GM21528 (cell line): ENCODE results near the gene RHBDD3.

Experiments
- ATAC-seq: cut with Tn5 transposase; IDR thresholded peaks from one replicate; pipeline ENCODE4 v1.9.1; 2021; ENCODE audit warnings: mild to moderate bottlenecking, moderate library complexity; ENCODE audit not compliant: unreplicated experiment, low FRiP score

The RHBDD3 gene

GRCh38 chr22:29270475-29271271 lies 2.9 kb upstream of the RHBDD3 start:
- no peak for ATAC-seq

- ATAC-seq, result no peak
These were observed 2.1 kb upstream of the RHBDD3 start for GRCh38 chr22:29269731-29270474.

GRCh38 chr22:29269230-29269604 lies 1.4 kb upstream of the RHBDD3 start:
- ATAC-seq, result no peak

GRCh38 chr22:29268511-29269229 lies 889 bp upstream of the RHBDD3 start:
- ATAC-seq, result peak; percentile 24

DNA sequence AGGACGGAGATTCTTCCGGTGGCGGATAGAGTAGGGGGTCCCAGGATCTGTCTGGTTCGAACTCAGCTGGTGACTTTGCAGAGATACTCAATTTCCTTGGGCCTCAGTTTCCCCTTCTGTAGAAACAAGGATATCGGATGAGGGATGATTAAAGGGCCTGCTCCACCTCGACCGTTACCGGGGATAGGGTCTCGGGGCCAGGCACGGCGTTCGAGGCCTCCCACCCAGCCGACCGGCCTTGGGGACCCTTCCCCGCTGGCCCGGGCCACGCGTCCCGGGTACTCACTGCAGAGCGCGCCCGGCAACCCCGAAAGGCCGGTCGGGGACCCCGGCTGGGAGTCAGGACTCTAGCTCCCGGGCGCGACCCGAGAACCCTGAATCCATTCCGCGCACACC lies 321 bp downstream of the RHBDD3 start:
- peak; percentile 27 for ATAC-seq

- no peak for ATAC-seq
These were observed 968 bp downstream of the RHBDD3 start for GRCh38 chr22:29266564-29267461.

DNA sequence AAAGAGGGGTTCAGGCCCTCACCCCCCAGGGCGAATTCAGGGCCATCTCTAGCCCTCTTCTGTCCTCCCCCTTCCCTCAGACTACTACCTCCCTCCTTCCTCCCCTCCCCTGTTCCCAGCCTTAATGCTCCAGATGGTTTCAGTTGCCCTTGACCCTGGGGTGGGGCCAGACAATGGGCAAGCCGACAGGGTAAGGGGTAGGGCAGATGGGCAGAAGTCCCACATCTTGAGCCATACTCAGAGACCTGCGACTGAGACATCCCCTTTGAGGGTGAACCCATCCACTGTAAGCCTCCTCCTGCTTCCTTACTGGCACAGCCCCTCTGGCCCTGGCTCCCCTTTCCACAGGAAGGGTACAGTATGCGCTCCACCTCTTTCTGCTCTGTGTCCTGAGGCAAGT lies 1.9 kb downstream of the RHBDD3 start:
- ATAC-seq, result no peak

DNA sequence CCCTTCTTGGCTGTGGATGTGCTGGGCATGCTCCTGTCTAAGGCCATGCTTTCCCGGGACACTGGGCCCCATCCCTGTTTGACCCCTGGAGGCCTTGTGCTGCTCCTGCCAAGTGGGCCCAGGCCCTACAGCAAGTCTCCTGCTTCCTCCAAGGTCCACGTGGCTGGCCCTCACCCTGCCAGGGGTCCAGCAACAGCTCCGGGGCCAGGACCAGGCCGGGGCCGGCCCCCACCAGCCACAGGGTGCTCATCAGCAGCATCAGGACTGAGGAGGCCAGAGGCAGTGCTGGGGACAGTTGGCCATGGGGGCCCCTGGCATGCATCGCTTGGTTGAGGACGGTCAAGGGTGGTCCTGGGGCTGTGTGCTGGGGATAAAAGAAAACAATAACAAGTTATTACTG lies 2.5 kb downstream of the RHBDD3 start:
- no peak for ATAC-seq

DNA sequence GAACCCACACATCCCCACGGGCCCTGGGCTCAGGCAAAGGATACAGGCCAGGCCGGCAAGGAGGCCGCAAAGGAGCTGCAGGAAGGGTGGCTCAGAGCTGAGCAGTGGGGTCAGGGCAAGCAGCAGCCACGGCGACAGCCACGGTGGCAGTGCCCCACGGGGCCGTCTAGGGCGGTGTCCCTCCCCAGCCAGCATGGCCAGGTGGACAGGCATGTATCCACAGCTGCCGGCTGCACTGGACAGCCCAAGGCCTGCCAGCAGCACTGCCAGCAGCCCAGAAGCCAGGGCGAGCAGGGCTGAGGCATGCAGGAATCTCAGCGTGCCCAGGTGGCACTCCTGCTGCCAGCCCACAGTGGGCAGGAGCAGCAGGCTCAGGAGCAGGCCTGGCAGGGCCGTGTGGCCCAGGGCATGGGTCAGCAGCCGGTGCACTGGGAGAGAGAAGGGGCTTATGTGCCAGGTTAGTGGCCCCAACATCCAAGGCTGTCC lies 3.9 kb downstream of the RHBDD3 start:
- ATAC-seq, result no peak

- no peak for ATAC-seq
These were observed 7.0 kb downstream of the RHBDD3 start for GRCh38 chr22:29260601-29261315.

DNA sequence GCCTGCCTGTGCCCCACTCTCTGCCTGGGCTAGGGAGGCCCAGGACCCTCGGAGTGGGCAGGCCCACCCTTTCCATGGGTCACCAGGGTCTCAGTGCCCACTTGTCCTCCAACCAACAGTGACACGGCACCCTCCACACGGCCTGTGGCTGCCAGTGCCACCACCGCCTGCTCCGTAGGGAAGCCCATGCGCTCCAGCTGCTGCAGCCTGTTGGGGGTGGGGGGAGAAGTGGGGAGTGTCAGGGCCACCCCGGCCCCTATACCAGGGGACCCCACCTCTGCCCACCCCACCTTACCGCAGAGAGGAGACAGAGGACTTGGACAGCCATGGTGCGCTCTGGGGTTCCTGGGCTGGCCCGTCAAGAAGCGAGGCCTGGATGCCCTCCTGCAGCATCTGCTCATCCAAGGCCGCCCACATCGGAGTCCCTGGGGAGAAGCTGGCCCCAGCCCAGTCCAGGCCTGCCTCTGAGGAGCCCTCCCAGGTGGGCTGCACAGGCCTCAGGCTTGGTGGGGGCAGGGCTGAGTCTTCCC lies 7.7 kb downstream of the RHBDD3 start:
- no peak for ATAC-seq

DNA sequence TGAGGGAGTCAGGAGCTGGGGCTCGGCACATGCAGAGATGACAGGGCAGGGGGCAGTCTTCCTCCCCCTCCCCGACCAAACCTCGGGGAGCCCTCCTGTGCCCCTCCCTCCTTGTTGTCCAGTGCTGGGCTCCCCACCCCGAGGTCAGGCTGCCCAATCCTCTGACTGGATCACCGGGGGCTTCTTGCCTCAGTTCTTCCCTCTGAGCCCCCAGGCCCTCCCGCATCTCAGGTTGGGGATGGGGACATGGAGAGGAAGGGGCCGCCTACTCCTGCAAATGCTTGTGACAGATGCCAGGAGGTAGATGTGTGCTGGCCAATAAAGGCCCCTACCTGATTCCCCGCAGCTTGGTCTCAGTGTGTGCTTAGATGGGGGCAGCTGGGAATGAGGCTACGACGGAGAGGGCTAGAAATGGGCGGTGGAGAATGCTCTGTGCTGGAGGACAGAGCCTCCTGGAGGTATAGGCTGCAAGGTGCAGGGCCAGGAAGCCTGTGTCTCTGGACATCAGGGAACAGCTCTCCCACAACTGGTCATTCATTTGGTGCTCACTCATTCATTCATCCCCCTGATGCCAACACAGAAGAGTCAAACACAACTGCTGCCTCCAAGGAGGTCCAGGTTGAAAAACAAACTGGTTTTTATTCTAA lies 8.4 kb downstream of the RHBDD3 start:
- ATAC-seq, result no peak

DNA sequence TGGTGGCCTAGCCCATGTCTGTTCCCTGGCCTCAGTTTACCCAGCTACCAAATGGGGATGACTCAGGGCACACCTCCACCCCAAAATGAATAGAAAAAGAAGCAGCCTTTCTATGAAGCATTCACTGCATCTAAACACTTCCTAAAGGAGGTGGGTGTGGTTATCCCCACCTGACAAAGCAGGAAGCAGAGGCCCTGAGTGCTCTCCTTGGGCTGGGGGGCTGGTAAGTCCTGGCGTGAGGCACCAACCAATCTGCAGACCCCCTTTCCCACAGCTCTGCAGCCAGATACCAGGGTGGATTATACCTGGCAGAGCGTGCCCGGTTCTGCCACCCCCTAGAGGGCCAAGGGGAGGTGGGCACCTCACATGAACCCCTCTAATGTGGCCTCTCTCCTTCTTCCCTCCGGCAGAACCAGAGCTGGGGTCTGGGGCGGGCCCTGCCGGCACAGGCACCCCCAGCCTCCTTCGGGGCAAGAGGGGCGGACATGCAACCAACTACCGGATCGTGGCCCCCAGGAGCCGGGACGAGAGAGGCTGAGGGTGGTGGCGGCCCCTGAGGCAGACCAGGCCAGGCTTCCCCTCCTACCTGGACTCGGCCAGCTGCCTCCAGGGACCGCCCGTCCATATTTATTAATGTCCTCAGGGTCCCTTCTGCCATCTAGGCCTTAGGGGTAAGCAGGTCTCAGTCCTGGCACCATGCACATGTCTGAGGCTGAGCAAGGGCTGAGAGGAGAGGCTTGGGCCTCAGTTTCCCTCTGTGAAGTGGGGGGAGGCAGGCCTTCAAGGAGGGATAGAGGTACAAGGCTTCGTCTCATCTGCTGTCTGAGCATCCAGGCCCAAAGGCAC lies 9.2 kb downstream of the RHBDD3 start:
- ATAC-seq, result no peak

DNA sequence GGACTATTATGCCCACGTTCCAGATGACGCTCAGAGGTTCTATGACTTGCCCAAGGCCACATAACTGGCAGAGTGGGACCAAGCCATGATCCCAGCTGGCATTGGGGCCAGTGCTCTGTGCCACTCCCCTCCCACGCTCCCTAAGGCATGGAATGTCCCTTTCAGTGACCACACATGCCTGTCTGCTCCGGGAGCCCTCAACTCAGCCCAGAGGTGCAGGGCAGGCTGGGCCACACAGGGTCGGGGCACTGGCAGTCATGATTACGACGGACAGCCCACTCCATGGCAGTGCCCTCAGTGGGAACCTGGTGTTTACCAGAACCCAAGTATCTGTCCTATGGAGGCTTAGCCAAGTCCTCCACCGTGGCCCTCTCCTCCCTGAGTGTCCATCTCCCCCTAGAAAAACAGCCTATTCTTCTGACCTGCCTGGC lies 10.0 kb downstream of the RHBDD3 start:
- no peak for ATAC-seq

DNA sequence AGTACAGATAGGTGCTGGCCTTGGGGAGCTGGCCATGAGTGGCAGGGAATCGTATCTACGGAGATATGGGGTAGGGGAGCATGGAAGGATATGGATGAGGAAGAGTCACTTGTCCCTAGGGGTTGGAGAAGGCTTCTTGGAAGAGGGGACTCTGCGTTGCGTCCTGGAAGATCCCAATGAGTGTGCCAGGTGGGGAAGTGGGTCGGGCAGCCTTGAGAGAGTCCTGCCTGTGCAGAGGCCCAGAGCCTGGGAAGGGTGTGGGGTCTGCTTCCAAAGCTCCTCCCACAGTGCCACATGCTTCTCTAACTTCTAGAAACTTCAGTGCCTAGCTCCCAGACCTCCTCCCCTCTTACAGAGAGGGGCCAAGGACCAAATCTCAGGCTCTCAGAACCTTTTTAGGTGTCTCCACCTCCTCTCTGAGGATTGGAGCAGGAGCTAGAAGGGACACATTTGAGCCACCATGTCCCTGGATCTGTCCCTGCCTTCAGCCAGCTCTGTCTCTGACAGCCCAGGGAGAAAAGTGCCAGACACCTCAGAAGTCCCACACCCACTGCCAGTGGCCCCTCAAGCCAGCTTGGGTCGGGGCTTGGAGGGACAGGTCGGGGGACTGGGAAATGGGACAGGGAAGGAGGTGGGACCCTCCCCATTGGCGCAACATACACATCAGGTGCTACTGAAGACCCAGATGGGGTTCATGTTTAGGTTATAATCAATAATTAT lies 11.0 kb downstream of the RHBDD3 start:
- no peak for ATAC-seq

- no peak for ATAC-seq
These were observed 12.6 kb downstream of the RHBDD3 start for GRCh38 chr22:29255064-29255621.

DNA sequence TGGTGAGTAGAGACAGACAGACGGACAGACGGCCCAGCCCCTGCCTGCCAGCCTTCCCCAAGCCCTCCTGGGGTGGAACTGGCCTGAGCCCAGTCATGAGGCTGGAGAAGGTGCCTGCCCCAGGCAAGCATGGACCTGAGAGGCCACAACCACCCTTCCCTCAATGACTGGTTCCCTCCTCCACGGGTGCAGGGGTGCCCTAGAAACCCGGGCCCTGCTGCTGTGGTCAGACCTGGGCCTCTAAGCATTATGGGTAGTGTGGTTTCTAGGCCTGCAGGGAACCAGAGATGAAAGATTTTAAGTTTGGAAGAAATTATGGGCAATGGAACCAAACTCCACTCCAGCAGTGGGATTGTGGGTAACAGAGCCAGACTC lies 13.5 kb downstream of the RHBDD3 start:
- ATAC-seq, result no peak
